CD4-positive, alpha-beta T cell (primary cell): ENCODE measurements around the gene FCHSD1. TPM values are rescaled to one million over a fixed set of nuclear protein-coding genes. Genes with fewer than 3 reads are reported as not detected.

Source experiments
- ATAC-seq: fragments of 200-7000 bp; cut with Tn5 transposase; one replicate; pipeline ENCODE4 v1.10.0; 2022; ENCODE audit warnings: mild to moderate bottlenecking; ENCODE audit not compliant: poor library complexity
- CTCF ChIA-PET: fragments of 350-600 bp; sonication (Branson Sonifier 250); formaldehyde crosslinking; loops from one replicate; lab custom pipeline; 2021; ENCODE audit warnings: antibody characterized with exemption, inconsistent platforms; lab: Charles Lee
- POLR2A ChIA-PET: fragments of 350-600 bp; sonication (Branson Sonifier 250); formaldehyde crosslinking; loops from one replicate; lab custom pipeline; 2021; ENCODE audit warnings: antibody characterized with exemption, inconsistent platforms; lab: Charles Lee
- DNase-seq, 14 experiments: peaks; one replicate each; pipeline ENCODE4 v3.0.0-alpha.2; 2013 to 2020; ENCODE audit warnings: mixed read lengths in 2 of 14
- H3K27ac ChIP-seq, 2 donors: one replicate each; pipeline versions ENCODE4 v1.5.1 to v1.7.0; 2013; ENCODE audit warnings: low read length in 2 of 2, low read depth in 1 of 2, mild to moderate bottlenecking in 1 of 2
- H3K27me3 ChIP-seq, 2 experiments: 1 replicate in 1 of 2; 2 replicates in 1 of 2; pipeline versions ENCODE4 v1.6.1 to v1.7.0; 2013; ENCODE audit warnings: low read length in 2 of 2, control low read depth in 1 of 2, mild to moderate bottlenecking in 1 of 2, moderate library complexity in 1 of 2; ENCODE audit not compliant: insufficient read depth in 2 of 2, control insufficient read depth in 1 of 2
- H3K36me3 ChIP-seq: one replicate; pipeline ENCODE4 v1.6.1; 2013; ENCODE audit warnings: low read length, control low read depth; ENCODE audit not compliant: insufficient read depth
- H3K4me1 ChIP-seq: one replicate; pipeline ENCODE4 v1.6.1; 2013; ENCODE audit warnings: low read length, control low read depth; ENCODE audit not compliant: insufficient read depth
- H3K4me3 ChIP-seq: one replicate; pipeline ENCODE4 v1.5.1; 2013; ENCODE audit warnings: mild to moderate bottlenecking, low read length, moderate library complexity
- H3K9me3 ChIP-seq, 2 experiments: 1 replicate in 1 of 2; 2 replicates in 1 of 2; pipeline versions ENCODE4 v1.6.1 to v1.7.0; 2013; ENCODE audit warnings: low read length in 2 of 2, mild to moderate bottlenecking in 2 of 2, control low read depth in 1 of 2, moderate library complexity in 1 of 2; ENCODE audit not compliant: control insufficient read depth in 1 of 2, insufficient read depth in 1 of 2
- H3K27ac Mint-ChIP-seq: one replicate; pipeline ENCODE4 v1.8.0; 2020; ENCODE audit warnings: mixed read lengths
- H3K27me3 Mint-ChIP-seq: one replicate; pipeline ENCODE4 v1.8.0; 2021; ENCODE audit warnings: mixed read lengths
- H3K36me3 Mint-ChIP-seq: one replicate; pipeline ENCODE4 v1.8.0; 2021; ENCODE audit warnings: low read depth, mixed read lengths
- H3K4me1 Mint-ChIP-seq: one replicate; pipeline ENCODE4 v1.8.0; 2021; ENCODE audit warnings: low read depth, mixed read lengths
- H3K4me3 Mint-ChIP-seq: one replicate; pipeline ENCODE4 v1.8.0; 2020; ENCODE audit warnings: mild to moderate bottlenecking, mixed read lengths
- H3K9me3 Mint-ChIP-seq: one replicate; pipeline ENCODE4 v1.8.0; 2020; ENCODE audit warnings: mixed read lengths
- CTCF ChIP-seq: fragments of 200-600 bp; IDR thresholded peaks from one replicate; pipeline ENCODE4 v1.8.0; 2022; ENCODE audit warnings: antibody characterized with exemption, mild to moderate bottlenecking
- intact Hi-C, 2 experiments: fragments of 100-400 bp; cut with DNase I in 1 of 2; cut with micrococcal nuclease in 1 of 2; formaldehyde crosslinking; loops; one replicate each; pipeline versions ENCODE4 v1.15.1 to v1.9.0; 2023 to 2025; cut with DNase I, micrococcal nuclease
- total RNA-seq, 174 experiments: library from RNA in 2 of 174; stranded (reverse) in 2 of 174; gene quantifications; one replicate each; pipeline ENCODE4 v1.2.3 and lab custom pipeline; 2021 to 2026

The FCHSD1 gene
- total RNA-seq, 2 experiments from 2014 or later, result 79.8 to 86.8 TPM

- ChIA-PET CTCF (interaction anchor here (6.2 to 6.3 kb wide), 2 partner anchors 15 to 42 kb away, joined by 43 to 77 read pairs; partner anchors contain the start of gene DIAPH1), POLR2A (interaction anchor here (4.7 to 8.8 kb wide), 2 partner anchors 16 to 17 kb away, joined by 73 to 100 read pairs; partner anchors contain the start of genes DIAPH1 and FCHSD1)
- Histone ChIP-seq H3K9me3 (no peaks in the 10 kb centered on the region), H3K4me3 (no peak overlapping the region), H3K27ac (no peak overlapping the region), H3K4me1 (peaks cover 42% of the 10 kb centered on the region), H3K27me3 (no peaks in the 10 kb centered on the region), H3K36me3 (peaks cover 33% of the 10 kb centered on the region)
- no peak for TF ChIP-seq CTCF
- intact Hi-C loops, result loop anchor here in 1 of 2 experiments (5.0 kb wide), 1 partner anchor 42 kb away; no protein-coding TSS in a partner anchor
- no peaks in the 10 kb centered on the region for H3K9me3 Mint-ChIP-seq
- DNase-seq, result no peak
- no peaks in the 10 kb centered on the region for H3K27me3 Mint-ChIP-seq
- H3K27ac Mint-ChIP-seq, result peak overlapping the region; percentile 28
- peaks cover 57% of the 10 kb centered on the region for H3K36me3 Mint-ChIP-seq
- peaks cover 46% of the 10 kb centered on the region for H3K4me1 Mint-ChIP-seq
- ATAC-seq, result no peak
- peak overlapping the region; percentile 92 for H3K4me3 Mint-ChIP-seq
Measured at GRCh38 chr5:141634720-141635119, 16.5 kb downstream of the FCHSD1 start.

GRCh38 chr5:141633871-141634561, 17.2 kb downstream of the FCHSD1 start:
- Histone ChIP-seq H3K4me3 (no peak overlapping the region), H3K36me3 (peaks cover 39% of the 10 kb centered on the region), H3K27me3 (no peaks in the 10 kb centered on the region), H3K4me1 (peaks cover 42% of the 10 kb centered on the region), H3K9me3 (no peaks in the 10 kb centered on the region), H3K27ac (no peak overlapping the region)
- H3K27me3 Mint-ChIP-seq, result no peaks in the 10 kb centered on the region
- intact Hi-C loops, result no loop called here
- no peak for ATAC-seq
- ChIA-PET CTCF (interaction anchor here (0.7 to 6.3 kb wide), 5 partner anchors 10 to 1150 kb away, joined by 3 to 77 read pairs (median 9); partner anchors contain the start of gene DIAPH1), POLR2A (interaction anchor here (1.5 to 8.8 kb wide), 3 partner anchors 10 to 17 kb away, joined by 4 to 100 read pairs (median 7); partner anchors contain the start of genes DIAPH1 and FCHSD1)
- no peaks in the 10 kb centered on the region for H3K9me3 Mint-ChIP-seq
- DNase-seq, result no peak
- TF ChIP-seq CTCF, result no peak
- peak overlapping the region; percentile 19 for H3K27ac Mint-ChIP-seq
- H3K4me3 Mint-ChIP-seq, result no peak overlapping the region
- H3K36me3 Mint-ChIP-seq, result peaks cover 64% of the 10 kb centered on the region
- peaks cover 53% of the 10 kb centered on the region for H3K4me1 Mint-ChIP-seq

GRCh38 chr5:141632650-141633049, 18.6 kb downstream of the FCHSD1 start:
- no peak overlapping the region for H3K4me3 Mint-ChIP-seq
- peaks cover 73% of the 10 kb centered on the region for H3K36me3 Mint-ChIP-seq
- intact Hi-C loops, result no loop called here
- ATAC-seq, result no peak
- Histone ChIP-seq H3K27me3 (no peaks in the 10 kb centered on the region), H3K9me3 (no peaks in the 10 kb centered on the region), H3K4me3 (no peak overlapping the region), H3K36me3 (peaks cover 49% of the 10 kb centered on the region), H3K4me1 (peaks cover 29% of the 10 kb centered on the region), H3K27ac (no peak overlapping the region)
- peaks cover 50% of the 10 kb centered on the region for H3K4me1 Mint-ChIP-seq
- DNase-seq, result no peak
- POLR2A ChIA-PET, result interaction anchor here (1.0 to 8.8 kb wide), 4 partner anchors 14 to 40 kb away, joined by 3 to 100 read pairs (median 8); partner anchors contain the start of genes DIAPH1 and FCHSD1
- no peaks in the 10 kb centered on the region for H3K27me3 Mint-ChIP-seq
- no peaks in the 10 kb centered on the region for H3K9me3 Mint-ChIP-seq
- CTCF ChIA-PET, result interaction anchor here (2.0 to 6.3 kb wide), 4 partner anchors 13 to 69 kb away, joined by 9 to 77 read pairs (median 30); partner anchors contain the start of gene DIAPH1
- TF ChIP-seq CTCF, result no peak
- no peak overlapping the region for H3K27ac Mint-ChIP-seq
